Measurements from ENCODE around the gene ZNF423.

- no peak for TF ChIP-seq CTCF (conservative IDR thresholded peaks at IDR 0.05 in 1 of 2, IDR thresholded peaks at IDR 0.05 in 1 of 2; ENCODE audit: extremely low read depth in 1 of 2, insufficient read depth in 1 of 2, low read depth in 1 of 2, low read length in 2 of 2)
- no peak for TF ChIP-seq EZH2 (IDR thresholded peaks at IDR 0.05; ENCODE audit: borderline replicate concordance, low read length)
These were observed 89.7 kb downstream of the ZNF423 start for GRCh38 chr16:49766225-49766624.
